H1 (cell line): ENCODE results near the gene NUBPL. TPM values are rescaled to one million over a fixed set of nuclear protein-coding genes. Genes with fewer than 3 reads are reported as not detected.

Experiments
- CTCF ChIA-PET: fragments of 300-600 bp; sonication (Branson Sonifier 250); formaldehyde crosslinking; loops from one replicate; lab custom pipeline; 2021; ENCODE audit not compliant: partially characterized antibody; lab: Charles Lee
- POLR2A ChIA-PET: fragments of 300-600 bp; sonication (Branson Sonifier 250); formaldehyde crosslinking; loops from one replicate; lab custom pipeline; 2021; ENCODE audit warnings: inconsistent platforms; ENCODE audit not compliant: partially characterized antibody; lab: Charles Lee
- DNase-seq, 2 experiments: peaks; one replicate each; pipeline versions ENCODE4 v3.0.0 to v3.0.0-alpha.2; 2010 to 2022; ENCODE audit warnings: low spot score in 2 of 2, low read depth in 1 of 2, mixed read lengths in 1 of 2
- FAIRE-seq: peaks from 2 replicates; lab custom pipeline; 2011; peaks lifted over from hg19 to GRCh38; lab: Jason Lieb, UNC
- H2AFZ ChIP-seq: 2 replicates; pipeline ENCODE4 v1.8.1; 2012; ENCODE audit warnings: low read length, inconsistent platforms
- H2AK5ac ChIP-seq: 2 replicates; pipeline ENCODE4 v1.6.1; 2013; ENCODE audit warnings: low read depth, low read length
- H2BK120ac ChIP-seq: replicated peaks from 2 replicates; pipeline ENCODE3; 2013; ENCODE audit warnings: low read depth, low read length, inconsistent platforms
- H2BK12ac ChIP-seq: 2 replicates; pipeline ENCODE4 v1.6.1; 2013; ENCODE audit warnings: low read depth, low read length
- H2BK15ac ChIP-seq: 2 replicates; pipeline ENCODE4 v1.6.1; 2013; ENCODE audit warnings: low read length
- H2BK20ac ChIP-seq: 2 replicates; pipeline ENCODE4 v1.6.1; 2013; ENCODE audit warnings: low read length
- H2BK5ac ChIP-seq: 2 replicates; pipeline ENCODE4 v1.6.1; 2013; ENCODE audit warnings: low read depth, low read length
- H3K14ac ChIP-seq: 2 replicates; pipeline ENCODE4 v1.6.1; 2013; ENCODE audit warnings: inconsistent platforms; ENCODE audit not compliant: insufficient read length
- H3K18ac ChIP-seq: 2 replicates; pipeline ENCODE4 v1.6.1; 2013; ENCODE audit warnings: low read length; ENCODE audit errors: extremely low read depth
- H3K23ac ChIP-seq: 2 replicates; pipeline ENCODE4 v1.6.1; 2013; ENCODE audit warnings: inconsistent platforms; ENCODE audit not compliant: insufficient read length
- H3K23me2 ChIP-seq: 2 replicates; pipeline ENCODE4 v1.6.1; 2013; ENCODE audit warnings: low read depth, low read length
- H3K27ac ChIP-seq: 2 replicates; pipeline ENCODE4 v1.6.1; 2011; ENCODE audit warnings: low read depth, low read length, inconsistent platforms
- H3K27me3 ChIP-seq, 4 experiments: replicated peaks in 1 of 4; 1 replicate in 1 of 4; 2 replicates in 3 of 4; pipeline versions ENCODE4 v1.6.1 to v1.8.1; 2011 to 2013; ENCODE audit warnings: low read length in 3 of 4, mild to moderate bottlenecking in 3 of 4, inconsistent platforms in 2 of 4, mixed read lengths in 2 of 4, moderate library complexity in 1 of 4; ENCODE audit not compliant: control insufficient read depth in 3 of 4, insufficient read depth in 3 of 4; ENCODE audit errors: extremely low read depth in 1 of 4
- H3K36me3 ChIP-seq, 4 experiments: 2 replicates each; pipeline versions ENCODE4 v1.6.1 to v1.8.1; 2011 to 2013; ENCODE audit warnings: mild to moderate bottlenecking in 4 of 4, low read length in 3 of 4, moderate library complexity in 2 of 4, control low read depth in 1 of 4, inconsistent platforms in 1 of 4; ENCODE audit not compliant: insufficient read depth in 4 of 4, control insufficient read depth in 2 of 4
- H3K4ac ChIP-seq: replicated peaks from 2 replicates; pipeline ENCODE3; 2013; ENCODE audit warnings: low read length, low read depth, mixed read lengths, inconsistent platforms; ENCODE audit not compliant: insufficient read length
- H3K4me1 ChIP-seq, 4 experiments: replicated peaks in 1 of 4; 1 replicate in 1 of 4; 2 replicates in 3 of 4; pipeline versions ENCODE4 v1.6.1 to v1.8.1; 2011 to 2013; ENCODE audit warnings: low read length in 3 of 4, inconsistent platforms in 2 of 4, mixed read lengths in 1 of 4; ENCODE audit not compliant: insufficient read depth in 4 of 4, control insufficient read depth in 3 of 4
- H3K4me2 ChIP-seq, 2 experiments: 2 replicates each; pipeline versions ENCODE4 v1.6.1 to v1.8.1; 2011 to 2013; ENCODE audit warnings: low read depth in 2 of 2, low read length in 2 of 2, control low read depth in 1 of 2, inconsistent platforms in 1 of 2, mild to moderate bottlenecking in 1 of 2; ENCODE audit not compliant: insufficient read depth in 1 of 2
- H3K4me3 ChIP-seq, 4 experiments: fragments of 200-600, 300-600 bp in 1 of 4; sonication (generic), shearing (Covaris generic), sonication (Bioruptor Twin) in 1 of 4; 2 replicates each; pipeline versions ENCODE4 v1.5.1 to v1.8.1; 2011 to 2016; ENCODE audit warnings: low read length in 4 of 4, low read depth in 3 of 4, control low read depth in 2 of 4, inconsistent platforms in 2 of 4, mild to moderate bottlenecking in 2 of 4, mixed read lengths in 1 of 4, moderate library complexity in 1 of 4; ENCODE audit not compliant: insufficient read depth in 2 of 4; ENCODE audit errors: extremely low read depth in 1 of 4
- H3K56ac ChIP-seq: replicated peaks from 2 replicates; pipeline ENCODE3; 2013; ENCODE audit warnings: low read depth, mild to moderate bottlenecking, mixed read lengths, low read length, inconsistent platforms; ENCODE audit not compliant: insufficient read length
- H3K79me1 ChIP-seq: 2 replicates; pipeline ENCODE4 v1.6.1; 2013; ENCODE audit warnings: low read depth, low read length, control low read depth
- H3K79me2 ChIP-seq, 2 experiments: 2 replicates each; pipeline versions ENCODE4 v1.6.1 to v1.8.1; 2012 to 2013; ENCODE audit warnings: low read length in 2 of 2, mild to moderate bottlenecking in 2 of 2, inconsistent platforms in 1 of 2; ENCODE audit not compliant: insufficient read depth in 2 of 2, control insufficient read depth in 1 of 2
- H3K9ac ChIP-seq, 4 experiments: replicated peaks in 1 of 4; 1 replicate in 1 of 4; 2 replicates in 3 of 4; pipeline versions ENCODE4 v1.6.1 to v1.8.1; 2011 to 2013; ENCODE audit warnings: low read depth in 3 of 4, low read length in 3 of 4, control low read depth in 2 of 4, mild to moderate bottlenecking in 2 of 4, moderate library complexity in 2 of 4, inconsistent platforms in 1 of 4; ENCODE audit errors: extremely low read depth in 1 of 4
- H3K9me3 ChIP-seq, 2 experiments: 2 replicates each; pipeline versions ENCODE4 v1.6.1 to v1.8.1; 2012 to 2013; ENCODE audit warnings: mild to moderate bottlenecking in 2 of 2, moderate library complexity in 2 of 2, control low read depth in 1 of 2, inconsistent platforms in 1 of 2, low read depth in 1 of 2, low read length in 1 of 2, mixed read lengths in 1 of 2; ENCODE audit not compliant: insufficient read depth in 2 of 2
- H4K20me1 ChIP-seq, 2 experiments: replicated peaks in 1 of 2; 2 replicates each; pipeline versions ENCODE3 to v1.8.1; 2011 to 2013; ENCODE audit warnings: inconsistent platforms in 2 of 2, low read length in 2 of 2, mild to moderate bottlenecking in 1 of 2; ENCODE audit not compliant: insufficient read depth in 2 of 2, control insufficient read depth in 1 of 2
- H4K5ac ChIP-seq: 2 replicates; pipeline ENCODE4 v1.6.1; 2013; ENCODE audit warnings: low read length, low read depth, mixed read lengths, inconsistent platforms; ENCODE audit not compliant: insufficient read length
- H4K8ac ChIP-seq: 2 replicates; pipeline ENCODE4 v1.8.0; 2013; ENCODE audit warnings: mild to moderate bottlenecking, moderate library complexity, low read length, inconsistent platforms; ENCODE audit not compliant: insufficient read depth; ENCODE audit errors: extremely low read depth
- H4K91ac ChIP-seq: replicated peaks from 2 replicates; pipeline ENCODE3; 2013; ENCODE audit warnings: low read length, mixed read lengths, inconsistent platforms; ENCODE audit not compliant: insufficient read length
- ASH2L ChIP-seq: fragments of 200-600, 300-600 bp; sonication (generic); IDR thresholded peaks from one replicate; pipeline ENCODE4 v1.7.1; 2017; ENCODE audit warnings: low read length
- RFX5 ChIP-seq: IDR thresholded peaks from 2 replicates; pipeline ENCODE4 v1.6.1; 2011; ENCODE audit warnings: low read depth, low read length, improper control_type of control experiment, borderline replicate concordance
- WGBS, 2 experiments: shearing (Covaris generic) in 1 of 2; methylation state at CpG; one replicate each; pipeline versions ENCODE4 v1.1.6 to v1.1.7; 2013 to 2015; ENCODE audit warnings: low lambda C conversion rate in 2 of 2, mixed read lengths in 2 of 2, inconsistent platforms in 1 of 2, low coverage in 1 of 2, missing lambda C conversion rate in 1 of 2; ENCODE audit not compliant: insufficient replicate concordance in 2 of 2, insufficient coverage in 1 of 2, insufficient read length in 1 of 2; ENCODE audit errors: extremely low coverage in 1 of 2, missing lambda C conversion rate in 1 of 2; 5-methylcytosine and 5-hydroxymethylcytosine counted together
- polyA plus RNA-seq, 7 experiments: library from polyadenylated mRNA; depleted of rRNA in 3 of 7; stranded (reverse) in 5 of 7; unstranded in 2 of 7; fragments of >200 nt in 5 of 7; fragments of 200-250 nt in 2 of 7; gene quantifications; 1 replicate in 5 of 7; 2 replicates in 1 of 7; 4 replicates in 1 of 7; pipeline versions ENCODE4 v1.2.1 to v1.2.3, GENCODE V29; 2011 to 2013; ENCODE audit warnings: missing spikeins in 2 of 7, mixed read lengths in 2 of 7
- total RNA-seq: library from RNA; stranded (reverse); fragmentation: NEBNext Ultra II Directional; extraction: Animal tissue kit (Norgen Biotek cat#: 25700); gene quantifications from 2 replicates; pipeline ENCODE4 v1.2.1, GENCODE V29; 2021

NUBPL gene
- total and polyA plus RNA-seq, 2 of the 8 experiments (the other 6 are each of a cell fraction or from before 2014, with no cell fraction given) = 1.6 to 6.8 TPM

DNA sequence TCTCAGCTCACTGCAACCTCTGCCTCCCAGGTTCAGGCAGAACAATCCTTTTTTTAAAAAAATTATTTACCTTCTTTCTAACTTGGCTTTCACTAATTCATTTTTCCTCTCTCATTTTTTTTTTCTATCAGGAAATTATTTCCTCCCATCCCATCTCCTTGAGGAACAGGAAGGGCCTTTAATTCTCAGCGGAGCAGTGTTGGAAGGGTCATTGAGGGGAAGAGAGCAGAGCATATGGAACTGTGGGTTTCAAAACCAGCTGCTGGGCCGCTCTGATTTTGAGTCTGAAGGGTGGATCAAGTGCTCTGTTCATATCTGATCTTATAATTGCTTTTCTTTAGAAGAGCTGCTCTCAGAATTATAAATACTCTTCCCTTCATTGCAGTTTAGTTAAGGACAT is 29.0 kb downstream of the NUBPL start:
- no peak overlapping the region for H2AFZ ChIP-seq
- DNase-seq = no peak
- POLR2A ChIA-PET = no interaction called here
- H3K27ac ChIP-seq = no peak overlapping the region
- no peak overlapping the region for H2BK120ac ChIP-seq
- no peak overlapping the region for H3K4me3 ChIP-seq
- H2BK5ac ChIP-seq = no peak overlapping the region
- H3K79me1 ChIP-seq = no peaks in the 10 kb centered on the region
- H3K56ac ChIP-seq = no peak overlapping the region
- H3K9ac ChIP-seq = no peak overlapping the region
- H3K9me3 ChIP-seq = no peaks in the 10 kb centered on the region; a peak in 2 of 4 replicates
- no peak overlapping the region for H2BK20ac ChIP-seq
- no peaks in the 10 kb centered on the region; the same call in 1 of the 2 replicates for H3K23me2 ChIP-seq
- no peak overlapping the region for H4K8ac ChIP-seq
- H3K18ac ChIP-seq = no peak overlapping the region
- no peak overlapping the region for H3K4me2 ChIP-seq
- no peaks in the 10 kb centered on the region for H3K4me1 ChIP-seq
- CTCF ChIA-PET = interaction anchor here (0.6 kb wide), 1 partner anchor 104 kb away, joined by 3 read pairs; no protein-coding TSS in a partner anchor
- no peak overlapping the region for H3K4ac ChIP-seq
- FAIRE-seq = no peak
- H2BK15ac ChIP-seq = no peak overlapping the region
- no peak overlapping the region for H4K5ac ChIP-seq
- no peak overlapping the region for H2BK12ac ChIP-seq
- H3K23ac ChIP-seq = no peak overlapping the region
- H4K91ac ChIP-seq = no peak overlapping the region
- no peaks in the 10 kb centered on the region for H3K27me3 ChIP-seq
- TF ChIP-seq ASH2L = no peak
- TF ChIP-seq RFX5 = no peak
- H4K20me1 ChIP-seq = no peaks in the 10 kb centered on the region
- H3K14ac ChIP-seq = no peak overlapping the region
- no peak overlapping the region for H2AK5ac ChIP-seq
- WGBS, 2 experiments = 63% methylated on average over 2 of the region's 2 CpGs; no CpG with 5 or more reads in 1 of the 2 experiments
- no peaks in the 10 kb centered on the region for H3K36me3 ChIP-seq
- H3K79me2 ChIP-seq = no peaks in the 10 kb centered on the region
